ENCODE measurements around the gene DHRS13. TPM values are rescaled to one million over a fixed set of nuclear protein-coding genes. Genes with fewer than 3 reads are reported as not detected.
A peak's percentile ranks its signal among the peaks of the same experiment; 100 is the strongest.

Gene DHRS13
- polyA plus RNA-seq, 1 donor (not counting 4 experiments of a cell fraction or from before 2014, with no cell fraction given): 3.4 TPM

DNA sequence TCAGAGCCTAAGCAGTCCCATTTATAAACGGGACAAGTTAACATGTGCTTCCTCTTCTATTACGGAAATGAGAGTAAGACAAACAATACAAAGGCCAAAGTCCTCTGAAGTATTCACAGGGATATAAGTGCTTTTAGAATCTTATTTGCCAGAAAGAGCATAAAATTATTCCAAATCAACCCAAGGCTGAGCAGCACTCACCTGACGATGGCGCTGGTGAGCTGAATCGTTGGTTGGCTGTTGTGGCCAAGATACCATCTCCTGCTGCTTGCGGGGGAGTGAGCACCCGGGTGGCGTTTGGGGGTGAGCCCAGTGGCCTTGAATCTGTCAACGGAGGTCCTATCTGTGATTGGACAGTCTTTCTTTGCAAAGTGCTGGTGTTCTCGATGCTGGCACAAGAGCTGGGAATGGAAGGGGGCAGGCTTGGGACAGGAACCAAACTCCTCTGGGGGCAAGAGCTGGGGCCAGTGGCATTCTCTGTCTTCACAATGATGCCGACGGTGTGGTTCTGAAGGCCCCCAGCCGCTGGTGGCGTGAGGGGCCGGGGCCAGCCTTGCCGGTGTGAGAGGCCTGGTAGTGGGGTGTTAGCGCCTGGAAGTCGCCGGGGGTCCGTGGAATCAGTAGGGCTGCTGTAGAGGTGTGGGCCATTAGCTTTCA lies 9.5 kb upstream of the DHRS13 start:
- Histone ChIP-seq H4K20me1 (ENCODE audit: control insufficient read depth, extremely low read depth, insufficient read depth, low read length) (no peaks in the 10 kb centered on the region), H3K4me1 (ENCODE audit: control insufficient read depth, extremely low read depth, insufficient read depth, low read length) (peaks cover 13% of the 10 kb centered on the region), H3K9me3 (ENCODE audit: control insufficient read depth, low read depth, low read length) (peaks cover 6% of the 10 kb centered on the region), H2AFZ (ENCODE audit: control insufficient read depth, low read length) (no peak overlapping the region), H3K36me3 (ENCODE audit: control insufficient read depth in 2 of 2, extremely low read depth in 1 of 2, insufficient read depth in 2 of 2, low read length in 2 of 2) (peaks cover 59 to 71% of the 10 kb centered on the region in 2 experiments), H3K4me2 (ENCODE audit: control insufficient read depth, extremely low read depth, insufficient read depth, low read depth, low read length) (no peak overlapping the region), H3K4me3 (ENCODE audit: control insufficient read depth in 2 of 3, extremely low read depth in 1 of 3, insufficient read depth in 2 of 3, low read depth in 1 of 3, low read length in 3 of 3) (no peak overlapping the region), H3K27ac (ENCODE audit: control insufficient read depth, insufficient read depth, low read length) (no peak overlapping the region), H3K79me2 (ENCODE audit: control insufficient read depth, insufficient read depth, low read length) (no peaks in the 10 kb centered on the region), H3K27me3 (ENCODE audit: control insufficient read depth, extremely low read depth, insufficient read depth, low read length) (no peaks in the 10 kb centered on the region), H3K9me1 (ENCODE audit: control insufficient read depth, extremely low read depth, insufficient read depth, low read length) (no peaks in the 10 kb centered on the region), H3K9ac (ENCODE audit: control insufficient read depth, extremely low read depth, insufficient read depth, low read length) (no peak overlapping the region)
- FAIRE-seq (no peak), DNase-seq (ENCODE audit: low read depth, low spot score) (no peak)
- dilution Hi-C loops (cut with MboI; ENCODE audit: extremely low pct_ligation_motif_present, low sequenced_read_pairs): no loop called here
- no peak for TF ChIP-seq EZH2 (IDR thresholded peaks at IDR 0.05; ENCODE audit: low read length)
- TF ChIP-seq, protein P1, sequence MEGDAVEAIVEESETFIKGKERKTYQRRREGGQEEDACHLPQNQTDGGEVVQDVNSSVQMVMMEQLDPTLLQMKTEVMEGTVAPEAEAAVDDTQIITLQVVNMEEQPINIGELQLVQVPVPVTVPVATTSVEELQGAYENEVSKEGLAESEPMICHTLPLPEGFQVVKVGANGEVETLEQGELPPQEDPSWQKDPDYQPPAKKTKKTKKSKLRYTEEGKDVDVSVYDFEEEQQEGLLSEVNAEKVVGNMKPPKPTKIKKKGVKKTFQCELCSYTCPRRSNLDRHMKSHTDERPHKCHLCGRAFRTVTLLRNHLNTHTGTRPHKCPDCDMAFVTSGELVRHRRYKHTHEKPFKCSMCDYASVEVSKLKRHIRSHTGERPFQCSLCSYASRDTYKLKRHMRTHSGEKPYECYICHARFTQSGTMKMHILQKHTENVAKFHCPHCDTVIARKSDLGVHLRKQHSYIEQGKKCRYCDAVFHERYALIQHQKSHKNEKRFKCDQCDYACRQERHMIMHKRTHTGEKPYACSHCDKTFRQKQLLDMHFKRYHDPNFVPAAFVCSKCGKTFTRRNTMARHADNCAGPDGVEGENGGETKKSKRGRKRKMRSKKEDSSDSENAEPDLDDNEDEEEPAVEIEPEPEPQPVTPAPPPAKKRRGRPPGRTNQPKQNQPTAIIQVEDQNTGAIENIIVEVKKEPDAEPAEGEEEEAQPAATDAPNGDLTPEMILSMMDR (optimal IDR thresholded peaks at IDR 0.05 in 1 of 3, IDR thresholded peaks at IDR 0.05 in 1 of 3, conservative IDR thresholded peaks at IDR 0.05 in 1 of 3; ENCODE audit: extremely low read depth in 1 of 3, insufficient read depth in 2 of 3, low read length in 3 of 3): peak in 2 of 3 experiments; percentile 21 to 43

DNA sequence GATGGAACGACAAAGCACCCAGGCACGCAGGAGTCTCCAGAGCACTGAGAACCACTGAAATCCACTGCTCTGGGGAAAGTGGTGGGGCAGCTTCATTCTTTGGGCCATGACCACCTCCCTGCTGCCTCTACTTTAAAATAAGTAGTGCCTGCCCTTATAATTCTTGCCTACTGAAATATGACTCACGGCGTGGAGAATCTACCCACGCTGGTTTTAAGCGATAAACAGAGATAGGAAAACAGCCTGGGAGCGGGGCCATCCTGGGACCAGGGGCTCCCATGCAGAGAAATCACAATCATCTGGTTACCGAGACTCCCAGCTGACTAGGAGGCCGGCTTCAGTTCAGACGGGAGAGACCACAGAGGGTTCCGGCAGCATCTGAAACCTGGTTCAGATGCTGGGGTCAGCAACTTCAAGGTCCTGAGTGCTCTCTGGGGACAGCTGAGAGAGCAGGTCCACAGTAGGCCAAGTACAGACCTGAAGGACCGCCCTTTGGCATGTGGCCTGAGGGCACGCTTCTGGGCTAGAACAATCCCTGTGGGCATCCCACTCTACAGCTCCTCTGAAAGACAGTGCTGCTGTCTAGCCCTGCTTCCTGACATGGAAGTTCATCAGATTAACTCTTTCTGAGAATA lies 8.6 kb upstream of the DHRS13 start:
- H3K79me2 ChIP-seq (ENCODE audit: control insufficient read depth, insufficient read depth, low read length): no peaks in the 10 kb centered on the region
- dilution Hi-C loops (cut with MboI; ENCODE audit: extremely low pct_ligation_motif_present, low sequenced_read_pairs): no loop called here
- FAIRE-seq (no peak), DNase-seq (ENCODE audit: low read depth, low spot score) (no peak)
- no peak overlapping the region for H3K9ac ChIP-seq (ENCODE audit: control insufficient read depth, extremely low read depth, insufficient read depth, low read length)
- no peaks in the 10 kb centered on the region for H4K20me1 ChIP-seq (ENCODE audit: control insufficient read depth, extremely low read depth, insufficient read depth, low read length)
- H3K36me3 ChIP-seq (ENCODE audit: control insufficient read depth in 2 of 2, extremely low read depth in 1 of 2, insufficient read depth in 2 of 2, low read length in 2 of 2): peaks cover 54 to 66% of the 10 kb centered on the region in 2 experiments
- H3K27ac ChIP-seq (ENCODE audit: control insufficient read depth, insufficient read depth, low read length): no peak overlapping the region
- H3K27me3 ChIP-seq (ENCODE audit: control insufficient read depth, extremely low read depth, insufficient read depth, low read length): no peaks in the 10 kb centered on the region
- H3K9me3 ChIP-seq (ENCODE audit: control insufficient read depth, low read depth, low read length): peaks cover 6% of the 10 kb centered on the region
- H3K4me3 ChIP-seq (ENCODE audit: control insufficient read depth in 2 of 3, extremely low read depth in 1 of 3, insufficient read depth in 2 of 3, low read depth in 1 of 3, low read length in 3 of 3): no peak overlapping the region
- H2AFZ ChIP-seq (ENCODE audit: control insufficient read depth, low read length): no peak overlapping the region
- no peaks in the 10 kb centered on the region for H3K9me1 ChIP-seq (ENCODE audit: control insufficient read depth, extremely low read depth, insufficient read depth, low read length)
- TF ChIP-seq, protein P1 (optimal IDR thresholded peaks at IDR 0.05 in 1 of 3, IDR thresholded peaks at IDR 0.05 in 1 of 3, conservative IDR thresholded peaks at IDR 0.05 in 1 of 3; ENCODE audit: extremely low read depth in 1 of 3, insufficient read depth in 2 of 3, low read length in 3 of 3): no peak
- no peak for TF ChIP-seq EZH2 (IDR thresholded peaks at IDR 0.05; ENCODE audit: low read length)
- peaks cover 14% of the 10 kb centered on the region for H3K4me1 ChIP-seq (ENCODE audit: control insufficient read depth, extremely low read depth, insufficient read depth, low read length)
- no peak overlapping the region for H3K4me2 ChIP-seq (ENCODE audit: control insufficient read depth, extremely low read depth, insufficient read depth, low read depth, low read length)

Data from keratinocyte (primary cell).